BJ (cell line): ENCODE data around the gene AQP12B. TPM values are rescaled to one million over a fixed set of nuclear protein-coding genes. Genes with fewer than 3 reads are reported as not detected.

Source experiments
- CTCF ChIA-PET: fragments of 350-600 bp; formaldehyde crosslinking; extraction: SDS; loops from one replicate; lab custom pipeline; 2021; ENCODE audit warnings: antibody characterized with exemption, inconsistent platforms; lab: Yijun Ruan, JAX
- POLR2A ChIA-PET: fragments of 300-600 bp; sonication (Branson Sonifier 250); formaldehyde crosslinking; extraction: SDS; loops from one replicate; lab custom pipeline; 2021; ENCODE audit warnings: antibody characterized with exemption; lab: Charles Lee
- DNase-seq: peaks from one replicate; pipeline ENCODE4 v3.0.0-alpha.2; 2011; ENCODE audit warnings: low read depth
- H3K27me3 ChIP-seq: 2 replicates; pipeline ENCODE4 v1.6.0; 2011; ENCODE audit warnings: low read length; ENCODE audit not compliant: control insufficient read depth, insufficient read depth
- H3K36me3 ChIP-seq: 2 replicates; pipeline ENCODE4 v1.5.1; 2011; ENCODE audit warnings: low read length; ENCODE audit not compliant: control insufficient read depth, insufficient read depth
- H3K4me3 ChIP-seq: 2 replicates; pipeline ENCODE4 v1.5.1; 2011; ENCODE audit warnings: low read depth, mild to moderate bottlenecking, control low read depth, low read length
- polyA plus RNA-seq: library from polyadenylated mRNA; depleted of rRNA; stranded (reverse); fragments of >200 nt; gene quantifications from 2 replicates; pipeline ENCODE4 v1.2.3, GENCODE V29; 2011
- TF ChIP-seq, protein P1 (sequence below): IDR thresholded peaks from 2 replicates; pipeline ENCODE4 v1.5.1; 2011; ENCODE audit warnings: low read depth, mild to moderate bottlenecking, control low read depth, inconsistent platforms, low read length, moderate library complexity; ENCODE audit not compliant: insufficient read depth

The AQP12B gene
- polyA plus RNA-seq, 1 experiment, result not detected

DNA sequence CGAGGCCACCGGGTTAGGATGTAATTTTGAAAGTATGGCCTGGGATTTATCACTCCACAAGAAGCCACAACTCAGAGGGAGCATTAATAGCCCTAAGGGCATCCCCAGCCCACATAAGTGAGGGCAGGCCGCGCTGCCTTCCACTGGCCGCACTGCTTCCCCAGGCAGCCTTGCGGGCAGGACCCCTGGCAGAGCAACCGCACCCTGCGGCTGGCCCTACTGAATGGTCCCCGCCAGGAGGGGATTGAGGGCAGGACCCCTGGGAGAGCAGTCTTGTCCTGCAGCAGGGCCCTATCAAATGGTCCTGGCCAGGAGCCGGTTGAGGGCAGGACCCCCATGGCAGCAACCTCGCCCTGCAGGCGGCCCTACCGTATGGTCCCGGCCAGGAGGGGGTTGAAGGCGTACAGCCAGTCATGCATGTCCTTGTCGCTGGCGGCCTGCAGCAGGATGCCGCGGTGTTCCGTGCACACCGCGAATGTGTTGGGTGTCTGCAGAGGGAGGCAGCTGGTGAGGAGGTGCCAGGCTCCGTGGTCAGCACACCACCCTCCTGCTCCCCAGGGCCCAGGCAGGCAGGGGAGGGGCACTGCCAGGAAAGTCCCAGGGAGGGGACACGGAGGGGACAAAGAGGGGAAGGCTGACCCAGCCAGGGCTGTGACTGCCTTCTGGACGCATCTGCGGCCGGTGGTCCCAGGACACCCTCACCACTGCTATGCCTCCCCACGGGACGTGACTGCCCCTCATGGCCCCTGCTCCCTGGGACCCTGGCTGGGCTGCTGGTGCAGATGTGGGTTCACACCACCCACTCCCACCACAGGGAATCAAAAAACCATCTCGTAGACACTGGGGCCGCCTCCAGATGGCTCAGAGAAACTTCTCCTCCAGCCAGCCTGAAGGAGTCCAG lies 35.2 kb upstream of the AQP12B start:
- no peak overlapping the region for H3K4me3 ChIP-seq
- TF ChIP-seq, protein P1, sequence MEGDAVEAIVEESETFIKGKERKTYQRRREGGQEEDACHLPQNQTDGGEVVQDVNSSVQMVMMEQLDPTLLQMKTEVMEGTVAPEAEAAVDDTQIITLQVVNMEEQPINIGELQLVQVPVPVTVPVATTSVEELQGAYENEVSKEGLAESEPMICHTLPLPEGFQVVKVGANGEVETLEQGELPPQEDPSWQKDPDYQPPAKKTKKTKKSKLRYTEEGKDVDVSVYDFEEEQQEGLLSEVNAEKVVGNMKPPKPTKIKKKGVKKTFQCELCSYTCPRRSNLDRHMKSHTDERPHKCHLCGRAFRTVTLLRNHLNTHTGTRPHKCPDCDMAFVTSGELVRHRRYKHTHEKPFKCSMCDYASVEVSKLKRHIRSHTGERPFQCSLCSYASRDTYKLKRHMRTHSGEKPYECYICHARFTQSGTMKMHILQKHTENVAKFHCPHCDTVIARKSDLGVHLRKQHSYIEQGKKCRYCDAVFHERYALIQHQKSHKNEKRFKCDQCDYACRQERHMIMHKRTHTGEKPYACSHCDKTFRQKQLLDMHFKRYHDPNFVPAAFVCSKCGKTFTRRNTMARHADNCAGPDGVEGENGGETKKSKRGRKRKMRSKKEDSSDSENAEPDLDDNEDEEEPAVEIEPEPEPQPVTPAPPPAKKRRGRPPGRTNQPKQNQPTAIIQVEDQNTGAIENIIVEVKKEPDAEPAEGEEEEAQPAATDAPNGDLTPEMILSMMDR, result no peak
- ChIA-PET CTCF (no interaction called here), POLR2A (no interaction called here)
- no peaks in the 10 kb centered on the region; the same call in 1 of the 2 replicates for H3K27me3 ChIP-seq
- no peak for DNase-seq
- no peaks in the 10 kb centered on the region for H3K36me3 ChIP-seq

DNA sequence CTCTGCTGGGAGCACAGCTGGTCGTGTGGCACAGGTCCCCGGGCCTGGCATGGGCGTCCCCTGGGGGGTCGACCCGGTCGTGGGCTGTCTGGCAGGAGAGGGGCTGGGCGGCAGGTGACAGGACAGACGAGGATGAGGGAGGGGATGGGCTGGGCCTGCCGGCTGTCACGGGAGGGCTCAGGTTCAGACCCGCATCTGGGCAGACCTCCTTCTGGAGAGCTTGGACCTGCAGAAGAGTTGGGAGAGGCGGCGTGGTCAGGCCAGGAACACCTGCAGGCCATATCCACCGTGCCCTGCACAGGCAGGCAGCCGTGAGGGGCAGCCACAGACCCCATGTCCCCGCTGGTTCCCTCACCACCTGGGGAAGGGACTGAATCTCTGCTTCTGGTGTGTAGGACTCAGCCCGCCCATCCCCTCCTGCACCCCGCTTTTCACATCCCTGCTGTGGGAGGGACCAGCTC lies 34.5 kb upstream of the AQP12B start:
- CTCF ChIA-PET, result no interaction called here

DNA sequence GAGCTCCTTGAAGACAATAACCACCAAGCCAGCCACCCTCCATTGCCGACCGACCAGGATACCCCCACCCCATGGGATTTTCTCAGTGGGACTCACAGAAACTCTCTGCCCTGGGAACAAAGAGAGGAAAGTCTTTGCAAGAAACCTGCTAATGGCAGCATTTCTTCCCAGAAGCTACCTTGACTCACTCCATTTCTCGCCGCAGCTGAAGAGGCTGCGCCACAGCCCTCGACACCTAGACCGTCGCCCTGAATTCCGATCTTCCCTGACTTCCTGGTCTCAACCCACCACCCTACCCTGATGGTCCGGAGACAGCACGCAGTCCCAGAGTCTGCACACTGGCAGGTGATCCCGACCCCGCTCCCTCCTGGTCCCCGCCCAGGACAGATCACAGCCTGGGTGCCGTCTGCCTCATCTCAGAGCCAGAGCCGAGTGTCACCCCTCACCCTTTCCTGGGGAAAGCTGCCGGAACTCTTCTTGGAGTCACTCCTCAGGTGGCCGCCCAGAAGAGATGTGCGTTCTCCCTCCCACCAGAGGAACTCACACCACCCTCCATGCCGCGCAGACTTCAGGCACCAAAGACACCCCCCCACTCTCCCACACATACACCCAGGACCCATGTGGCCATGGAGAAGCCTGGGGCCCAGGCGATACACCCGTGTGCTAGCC lies 33.6 kb upstream of the AQP12B start:
- CTCF ChIA-PET, result interaction anchor here (1.0 kb wide), 1 partner anchor 202 kb away, joined by 3 read pairs; no protein-coding TSS in a partner anchor

More for the DNA sequence above, 34.5 kb upstream of the AQP12B start:
- TF ChIP-seq, protein P1, result no peak
- H3K4me3 ChIP-seq, result no peak overlapping the region
- POLR2A ChIA-PET, result no interaction called here
- DNase-seq, result no peak
- H3K27me3 ChIP-seq, result no peaks in the 10 kb centered on the region; the same call in 1 of the 2 replicates
- H3K36me3 ChIP-seq, result no peaks in the 10 kb centered on the region

DNA sequence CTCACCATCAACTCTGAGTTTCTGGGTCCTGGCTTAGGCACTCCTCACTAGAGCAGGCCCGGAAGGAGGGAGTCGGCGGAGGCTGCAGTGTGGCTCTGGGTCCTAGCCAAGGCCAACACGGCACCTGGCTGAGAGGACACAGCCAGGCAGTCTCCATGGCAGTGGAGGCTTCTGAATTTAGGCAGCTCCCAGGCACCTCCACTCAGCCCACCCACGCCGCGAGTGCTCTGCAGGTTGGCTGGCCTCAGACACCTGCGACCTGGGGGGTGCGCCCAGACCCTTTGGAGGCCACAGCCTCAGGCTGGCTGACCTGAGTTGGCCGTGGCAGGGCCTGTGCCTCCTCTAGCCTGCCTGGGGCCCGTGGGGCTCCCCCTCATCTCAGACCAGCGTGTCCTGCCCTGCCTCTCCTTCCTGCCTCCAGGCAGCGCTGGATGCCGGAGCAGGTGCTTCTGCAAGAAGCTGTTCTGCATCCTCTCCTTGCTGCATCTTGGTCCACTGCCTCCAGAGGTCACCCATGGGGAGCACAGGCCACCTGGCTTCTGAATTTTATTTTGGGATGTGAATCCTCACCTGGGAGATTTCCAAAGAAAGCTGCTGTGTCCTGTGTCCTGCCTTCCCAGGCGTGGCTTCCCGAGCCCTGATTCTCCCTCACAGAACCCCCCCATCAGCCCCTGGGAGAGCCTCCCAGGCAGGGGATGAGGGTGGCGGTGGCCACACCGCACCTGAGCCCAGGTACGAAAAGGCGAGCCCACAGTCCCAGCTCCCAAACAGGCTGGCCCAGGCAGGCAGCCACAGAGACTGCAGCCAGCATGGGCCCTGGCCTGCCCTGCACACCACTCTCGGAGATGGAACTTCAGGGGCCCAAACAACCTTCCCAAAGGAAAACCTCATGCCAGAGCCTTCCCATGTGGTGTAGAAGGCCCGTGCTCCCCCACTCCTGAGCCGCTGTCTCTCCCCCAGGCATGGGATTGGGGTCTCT lies 32.4 kb upstream of the AQP12B start:
- TF ChIP-seq, protein P1, result no peak
- no peak for DNase-seq
- POLR2A ChIA-PET, result no interaction called here
- CTCF ChIA-PET, result interaction anchor here (1.0 kb wide), 1 partner anchor 201 kb away, joined by 3 read pairs; no protein-coding TSS in a partner anchor
- no peaks in the 10 kb centered on the region for H3K36me3 ChIP-seq
- H3K27me3 ChIP-seq, result no peaks in the 10 kb centered on the region; the same call in none of the 2 replicates
- no peak overlapping the region for H3K4me3 ChIP-seq

More for the DNA sequence above, 33.6 kb upstream of the AQP12B start:
- TF ChIP-seq, protein P1, result no peak
- no peaks in the 10 kb centered on the region; the same call in none of the 2 replicates for H3K27me3 ChIP-seq
- POLR2A ChIA-PET, result no interaction called here
- no peak for DNase-seq
- H3K36me3 ChIP-seq, result no peaks in the 10 kb centered on the region
- no peak overlapping the region for H3K4me3 ChIP-seq
